HG03442 (cell line): ENCODE results near the gene DNAL1.
"Not testable (repeated sequence)": the region's sequence is repeated elsewhere in the genome, so short reads cannot be mapped to it uniquely, and the experiment has no call there.

Experiments
- ATAC-seq: cut with Tn5 transposase; IDR thresholded peaks from one replicate; pipeline ENCODE4 v1.9.1; 2021; ENCODE audit warnings: mild to moderate bottlenecking, moderate library complexity; ENCODE audit not compliant: unreplicated experiment

Gene DNAL1, protein sequence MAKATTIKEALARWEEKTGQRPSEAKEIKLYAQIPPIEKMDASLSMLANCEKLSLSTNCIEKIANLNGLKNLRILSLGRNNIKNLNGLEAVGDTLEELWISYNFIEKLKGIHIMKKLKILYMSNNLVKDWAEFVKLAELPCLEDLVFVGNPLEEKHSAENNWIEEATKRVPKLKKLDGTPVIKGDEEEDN

DNA sequence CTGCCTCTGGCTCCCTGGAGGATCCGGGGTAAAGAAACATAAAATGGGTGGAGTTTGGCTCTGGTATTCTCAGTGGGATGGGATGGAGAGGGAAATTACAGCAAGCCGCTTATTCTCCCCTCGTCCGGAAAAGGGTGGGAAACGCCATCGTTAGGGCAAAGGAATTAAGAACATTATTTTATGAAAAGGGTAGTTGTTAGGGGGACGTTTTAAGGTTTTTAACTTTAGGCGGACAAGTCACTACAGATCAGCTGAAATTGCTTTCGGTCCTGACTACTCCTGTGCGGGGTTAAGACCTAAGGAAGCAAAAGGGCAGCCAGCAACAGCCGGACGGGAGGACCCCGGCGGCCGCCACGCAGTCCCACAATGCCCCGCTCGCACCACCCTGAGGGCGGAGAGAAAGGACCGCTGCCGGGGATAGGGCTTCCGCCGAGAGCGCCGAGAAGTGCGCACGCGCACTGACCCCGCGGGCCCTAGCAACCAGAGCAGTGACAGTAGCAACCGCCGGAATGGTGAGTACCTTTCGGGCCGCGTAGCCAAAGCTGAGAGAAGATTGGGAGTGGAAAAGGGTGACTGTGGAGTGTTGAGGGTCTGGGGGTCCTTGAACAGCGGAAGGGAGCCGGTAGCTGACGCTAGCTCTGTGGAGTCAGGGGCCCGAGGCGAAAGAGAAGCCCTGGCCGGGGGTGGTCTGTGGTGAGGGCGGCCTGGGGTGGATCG is at the start of gene DNAL1:
Gene DNAL1 (plus strand): TSS at position 456 of the 717 bp plus-strand sequence. CDS start 54 bp downstream, at position 510.
- peak; percentile 97 for ATAC-seq

GRCh38 chr14:73599499-73599898 is 45.3 kb upstream of the DNAL1 start:
- ATAC-seq = no peak

DNA sequence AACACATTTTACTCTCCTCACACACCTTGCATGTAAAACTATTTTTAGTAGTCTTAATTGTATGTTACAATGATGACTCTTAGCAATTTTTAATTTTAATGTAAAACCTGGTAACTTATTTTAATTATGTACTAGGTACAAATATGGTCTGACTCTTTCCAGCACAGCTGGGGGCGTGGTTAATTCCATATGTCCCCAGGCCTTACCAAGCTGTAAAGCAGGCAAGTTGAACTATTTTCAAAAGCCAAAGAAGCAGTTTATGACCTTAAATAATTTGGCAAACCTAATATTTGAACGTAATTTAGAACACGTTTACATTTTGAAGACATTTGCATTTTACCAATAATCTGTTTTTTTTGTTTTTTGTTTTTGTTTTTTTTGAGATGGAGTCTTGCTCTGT is 41.8 kb upstream of the DNAL1 start:
- no peak for ATAC-seq

DNA sequence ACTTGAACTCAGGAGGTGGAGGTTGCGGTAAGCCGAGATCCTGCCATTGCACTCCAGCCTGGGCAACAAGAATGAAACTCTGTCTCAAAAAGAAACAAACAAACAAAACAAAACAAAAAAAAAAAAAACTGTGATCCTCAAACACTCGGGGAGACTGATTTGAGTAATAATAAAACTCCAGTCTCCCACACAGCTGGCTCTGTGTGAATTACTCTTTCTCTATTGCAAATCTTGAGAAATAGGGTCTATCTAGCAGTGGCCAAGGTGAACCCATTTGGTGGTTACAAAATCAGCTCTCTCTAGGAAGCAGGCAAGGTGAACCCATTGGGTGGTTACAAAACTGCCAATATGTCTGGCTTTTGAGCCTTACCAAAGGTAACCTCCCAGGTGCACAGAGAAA is 38.5 kb upstream of the DNAL1 start:
- no peak for ATAC-seq

- no peak for ATAC-seq
Measured at GRCh38 chr14:73607241-73607640, 37.5 kb upstream of the DNAL1 start.

DNA sequence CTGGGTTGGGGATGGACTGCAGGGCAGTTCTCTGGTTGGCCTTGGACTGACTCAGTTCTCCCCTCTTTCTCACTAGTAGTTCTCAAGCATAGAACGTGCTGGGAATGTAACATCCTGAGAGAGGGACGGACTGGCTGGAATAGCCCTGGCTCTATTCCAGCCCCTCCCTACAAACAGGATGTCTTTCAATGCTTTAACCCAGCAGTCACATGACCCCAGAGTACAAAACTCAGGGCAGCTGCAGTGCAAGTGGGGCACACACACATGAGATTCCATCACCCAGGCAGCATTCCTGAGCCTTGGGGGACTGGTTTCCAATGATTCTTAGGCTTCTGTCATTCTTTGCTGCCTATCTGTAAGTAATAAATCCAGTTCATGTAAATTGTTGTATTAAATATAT is 34.1 kb upstream of the DNAL1 start:
- no peak for ATAC-seq

GRCh38 chr14:73612339-73613045 is 32.3 kb upstream of the DNAL1 start, which contains the start of gene ACOT6:
Gene ACOT6 (plus strand): TSS chr14:73612517. CDS start chr14:73612572, 55 bp downstream.
- ATAC-seq = peak; percentile 77

GRCh38 chr14:73613046-73613383 is 31.8 kb upstream of the DNAL1 start:
- no peak for ATAC-seq

GRCh38 chr14:73613419-73613963 is 31.3 kb upstream of the DNAL1 start:
- ATAC-seq = no peak

GRCh38 chr14:73616831-73617230 is 28.0 kb upstream of the DNAL1 start:
- ATAC-seq = no peak

- no peak for ATAC-seq
Measured at GRCh38 chr14:73619524-73619923, 25.3 kb upstream of the DNAL1 start.

GRCh38 chr14:73620268-73620667 is 24.5 kb upstream of the DNAL1 start:
- ATAC-seq = no peak

DNA sequence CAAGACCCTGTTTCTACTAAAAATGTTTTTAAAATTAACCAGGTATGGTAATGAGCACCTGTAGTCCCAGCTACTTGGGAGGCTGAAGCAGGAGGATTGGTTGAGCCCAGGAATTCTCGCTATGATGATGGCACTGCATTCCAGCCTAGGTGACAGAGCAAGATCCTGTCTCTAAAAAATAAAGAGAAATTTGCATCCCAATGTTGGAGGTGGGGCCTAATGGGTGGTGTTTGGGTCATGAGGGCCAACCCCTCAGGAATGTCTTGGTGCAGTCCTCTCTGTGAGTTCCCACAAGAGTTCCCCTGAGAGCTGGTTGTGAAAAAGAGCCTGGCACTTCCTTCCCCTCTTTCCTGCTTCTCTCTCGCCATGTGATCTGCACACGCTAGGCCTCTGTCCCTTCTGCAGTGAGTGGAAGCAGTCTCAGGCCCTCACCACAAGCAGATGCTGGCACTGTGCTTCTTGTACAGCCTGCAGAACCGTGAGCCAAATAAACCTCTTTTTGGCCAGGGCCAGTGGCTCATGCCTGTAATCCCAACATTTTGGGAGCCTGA is 21.2 kb upstream of the DNAL1 start:
- no peak for ATAC-seq

- ATAC-seq = no peak
Measured at GRCh38 chr14:73625706-73626105, 19.1 kb upstream of the DNAL1 start.

- ATAC-seq = no peak
Measured at GRCh38 chr14:73627151-73627558, 17.6 kb upstream of the DNAL1 start.

DNA sequence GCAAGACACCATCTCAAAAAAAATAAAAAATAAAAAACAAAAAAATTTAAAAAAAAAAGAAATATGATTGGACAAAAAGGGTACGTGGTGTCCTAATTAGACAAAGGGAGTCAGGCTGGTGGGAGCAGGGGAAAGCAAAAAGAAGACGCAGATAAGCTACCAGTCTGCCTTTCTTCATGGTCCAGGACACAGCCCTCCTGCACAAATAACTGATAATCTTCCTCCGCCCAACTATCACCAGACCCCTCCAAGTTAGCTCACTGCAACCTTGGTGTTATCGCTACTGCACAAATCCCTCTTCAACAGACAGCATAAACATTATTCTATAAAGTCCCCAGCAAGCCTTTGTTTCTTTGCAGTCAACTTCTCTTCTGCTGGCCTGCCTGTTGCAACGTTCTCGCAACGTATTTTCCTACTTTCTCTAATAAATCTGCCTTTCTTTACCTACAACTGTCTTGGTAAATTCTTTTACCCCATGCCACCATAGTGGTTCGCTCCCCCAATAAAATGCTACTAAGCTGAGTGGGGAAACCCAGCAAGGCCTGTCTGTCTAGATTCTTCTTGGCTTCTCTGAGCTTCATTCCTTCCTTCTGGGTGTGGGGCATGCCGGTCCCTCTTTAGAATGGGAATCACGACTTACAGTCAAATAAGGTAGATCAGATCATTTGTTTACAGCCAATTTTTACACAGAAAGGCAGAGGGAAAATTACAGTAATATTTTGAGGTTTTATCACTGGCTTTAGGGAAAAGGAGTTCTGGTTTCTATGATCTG is 14.6 kb upstream of the DNAL1 start:
- no peak for ATAC-seq

DNA sequence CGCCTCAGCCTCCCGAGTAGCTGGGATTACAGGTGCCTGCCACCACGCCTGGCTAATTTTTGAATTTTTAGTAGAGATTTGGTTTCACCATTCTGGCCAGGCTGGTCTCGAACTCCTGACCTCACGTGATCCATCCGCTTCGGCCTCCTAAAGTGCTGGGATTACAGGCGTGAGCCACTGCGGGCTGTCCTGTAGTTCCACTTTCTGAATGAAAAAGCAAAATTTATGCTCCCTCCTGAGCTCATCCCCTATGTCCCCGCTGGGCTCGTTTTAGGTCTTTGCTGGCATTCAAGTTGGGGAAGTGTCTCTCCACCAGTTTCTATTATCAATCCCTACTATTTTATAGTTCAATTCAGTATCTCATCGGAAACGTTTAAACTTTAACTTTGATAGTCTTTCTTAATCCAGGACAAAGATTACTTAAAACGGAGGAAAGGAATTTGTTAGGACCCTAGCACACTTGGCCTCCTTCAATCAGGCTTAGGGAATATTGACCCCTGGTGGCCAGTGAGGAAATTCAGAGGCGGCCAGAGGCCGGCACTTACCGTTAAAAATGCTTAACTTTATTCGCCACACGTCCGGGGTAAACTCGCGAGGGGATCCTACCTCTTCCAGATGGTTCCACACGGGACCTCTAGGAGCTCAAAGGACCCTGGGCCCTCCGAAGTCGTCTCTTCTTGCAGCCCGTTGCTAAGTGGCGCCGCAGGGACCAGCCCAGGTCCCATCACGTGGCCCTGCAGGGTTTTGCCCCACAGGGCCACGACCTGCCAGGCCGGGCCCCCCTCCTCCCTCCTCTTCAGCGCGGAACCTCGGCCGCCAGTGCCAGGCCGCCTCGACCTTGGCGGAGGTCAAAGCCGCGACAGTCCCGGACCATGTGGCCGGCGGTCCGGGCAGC is 11.4 kb upstream of the DNAL1 start:
- no peak for ATAC-seq

DNA sequence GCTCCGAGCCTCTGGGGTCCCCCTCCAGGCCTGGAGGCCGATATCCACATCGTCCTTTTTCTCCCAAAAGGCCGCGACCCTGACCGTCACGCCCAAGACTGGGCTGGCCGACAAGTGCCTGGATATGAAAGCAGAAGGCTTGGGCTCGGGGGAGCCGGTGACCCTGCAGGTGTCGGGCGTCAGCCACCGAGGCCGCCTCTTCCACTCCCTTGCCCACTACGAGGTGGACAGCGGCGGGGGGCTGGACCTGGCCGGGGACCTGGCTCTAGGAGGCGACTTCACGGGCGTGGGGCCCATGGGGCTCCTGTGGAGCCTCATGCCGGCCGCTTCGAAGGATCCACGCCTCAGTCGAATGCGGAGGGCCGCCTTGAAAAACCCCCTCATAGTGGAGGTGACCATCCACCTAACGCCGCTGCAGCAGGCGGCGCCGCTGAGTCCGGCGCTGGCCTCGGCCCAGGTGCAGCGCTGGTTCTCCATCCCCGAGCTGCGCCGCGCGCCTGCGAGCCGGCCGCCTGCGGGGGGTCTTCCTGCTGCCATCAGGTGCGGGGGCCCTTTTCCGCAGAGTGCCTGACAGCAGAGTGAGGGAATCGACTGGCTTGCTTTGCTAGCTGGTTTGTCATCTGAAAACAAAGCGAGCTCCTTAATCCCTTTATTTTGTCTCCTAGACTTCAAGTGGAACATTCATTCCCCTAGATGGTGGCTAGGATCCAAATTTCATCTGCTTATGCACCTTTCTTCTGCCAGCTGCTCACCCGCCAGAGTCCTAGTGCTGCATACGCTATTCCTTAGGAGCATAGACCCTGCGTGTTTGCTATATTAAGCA is 10.6 kb upstream of the DNAL1 start:
- no peak for ATAC-seq

- ATAC-seq = not testable (repeated sequence)
Measured at GRCh38 chr14:73636355-73636754, 8.4 kb upstream of the DNAL1 start.
